GM12878 (cell line): ENCODE data around the gene WNK2. TPM values are rescaled to one million over a fixed set of nuclear protein-coding genes. Genes with fewer than 3 reads are reported as not detected.

Experiments used
- ATAC-seq: fragments of 200-7000 bp; cut with Tn5 transposase; 3 replicates; pipeline ENCODE4 v1.9.1; 2020; ENCODE audit warnings: mild to moderate bottlenecking, moderate library complexity
- BruUV-seq: library from RNA; stranded (reverse); fragments of 400-500 nt; replicated peaks from 2 replicates; lab custom pipeline; 2021; lab: Mats Ljungman, UMichigan
- CTCF ChIA-PET: fragments of 300-600 bp; sonication (Branson Sonifier 250); formaldehyde crosslinking; extraction: SDS; loops from one replicate; lab custom pipeline; 2021; ENCODE audit warnings: inconsistent platforms; lab: Yijun Ruan, JAX
- POLR2A ChIA-PET: fragments of 350-600 bp; formaldehyde crosslinking; extraction: SDS; loops from one replicate; lab custom pipeline; 2021; ENCODE audit warnings: inconsistent platforms; lab: Charles Lee
- RAD21 ChIA-PET: fragments of 300-600 bp; sonication (Branson Sonifier 250); formaldehyde crosslinking; loops from one replicate; lab custom pipeline; 2023; ENCODE audit warnings: antibody characterized with exemption; ENCODE audit not compliant: unreplicated experiment; lab: Charles Lee
- SMC1A ChIA-PET: fragments of 300-600 bp; sonication (Branson Sonifier 250); formaldehyde crosslinking; loops from one replicate; lab custom pipeline; 2023; ENCODE audit not compliant: unreplicated experiment, uncharacterized antibody; lab: Charles Lee
- DNase-seq: peaks from one replicate; pipeline ENCODE4 v3.0.0-alpha.2; 2011; ENCODE audit warnings: low read depth, low spot score
- FAIRE-seq: peaks from 3 replicates; lab custom pipeline; 2011; peaks lifted over from hg19 to GRCh38; lab: Jason Lieb, UNC
- H2AFZ ChIP-seq: 2 replicates; pipeline ENCODE4 v1.6.0; 2011; ENCODE audit warnings: low read depth, low read length, control low read depth; ENCODE audit not compliant: control insufficient read depth
- H3K27ac ChIP-seq: 2 replicates; pipeline ENCODE4 v1.5.1; 2011; ENCODE audit warnings: control low read depth; ENCODE audit not compliant: control insufficient read depth, insufficient read depth
- H3K27me3 ChIP-seq, 2 experiments: replicated peaks in 1 of 2; 2 replicates each; pipeline versions ENCODE4 v1.6.0 to v1.6.1; 2011; ENCODE audit warnings: low read length in 1 of 2; ENCODE audit not compliant: control insufficient read depth in 2 of 2, insufficient read depth in 2 of 2
- H3K36me3 ChIP-seq, 2 experiments: 2 replicates each; pipeline ENCODE4 v1.5.1; 2011; ENCODE audit warnings: low read length in 1 of 2; ENCODE audit not compliant: control insufficient read depth in 2 of 2, insufficient read depth in 2 of 2
- H3K4me1 ChIP-seq: 2 replicates; pipeline ENCODE4 v1.6.1; 2011; ENCODE audit warnings: mild to moderate bottlenecking, low read length, moderate library complexity, mixed read lengths; ENCODE audit not compliant: control insufficient read depth, insufficient read depth
- H3K4me2 ChIP-seq: 2 replicates; pipeline ENCODE4 v1.6.0; 2011; ENCODE audit warnings: control low read depth; ENCODE audit not compliant: control insufficient read depth, insufficient read depth
- H3K4me3 ChIP-seq: fragments of 200-600 bp; sonication (generic); 2 replicates; pipeline ENCODE4 v1.5.1; 2016
- H3K79me2 ChIP-seq: 2 replicates; pipeline ENCODE4 v1.6.0; 2011; ENCODE audit warnings: low read length; ENCODE audit not compliant: control insufficient read depth, insufficient read depth
- H3K9ac ChIP-seq: 2 replicates; pipeline ENCODE4 v1.8.0; 2011; ENCODE audit warnings: low read length, control low read depth, mixed read lengths; ENCODE audit not compliant: control insufficient read depth, insufficient read depth
- H3K9me3 ChIP-seq: replicated peaks from 3 replicates; pipeline ENCODE4 v1.5.1; 2011; ENCODE audit warnings: mild to moderate bottlenecking, low read length; ENCODE audit not compliant: control insufficient read depth, insufficient read depth
- H4K20me1 ChIP-seq: 2 replicates; pipeline ENCODE4 v1.6.0; 2011; ENCODE audit not compliant: control insufficient read depth, insufficient read depth
- BACH1 ChIP-seq: fragments of 450-650 bp; IDR thresholded peaks from 2 replicates; pipeline ENCODE4 v1.6.1; 2017; ENCODE audit warnings: mild to moderate bottlenecking, borderline replicate concordance
- MEF2A ChIP-seq: IDR thresholded peaks from 2 replicates; pipeline ENCODE4 v1.6.1; 2011; ENCODE audit warnings: low read depth, mild to moderate bottlenecking, low read length, moderate library complexity; ENCODE audit not compliant: insufficient read depth
- MYB ChIP-seq: fragments of 150-350 bp; IDR thresholded peaks from 2 replicates; pipeline ENCODE4 v1.6.1; 2014; ENCODE audit warnings: mild to moderate bottlenecking, low read depth, low read length, borderline replicate concordance
- NR2F1 ChIP-seq: fragments of 450-650 bp; conservative IDR thresholded peaks from 2 replicates; pipeline ENCODE4 v1.6.1; 2017; ENCODE audit warnings: mild to moderate bottlenecking
- POLR2AphosphoS2 ChIP-seq: IDR thresholded peaks from 2 replicates; pipeline ENCODE4 v1.6.1; 2011; ENCODE audit warnings: low read depth, mild to moderate bottlenecking, low read length, improper control_type of control experiment, moderate library complexity
- SIN3A ChIP-seq: IDR thresholded peaks from 2 replicates; pipeline ENCODE4 v1.6.1; 2012; ENCODE audit warnings: low read depth, low read length, improper control_type of control experiment
- SIX5 ChIP-seq: IDR thresholded peaks from 2 replicates; pipeline ENCODE4 v1.6.1; 2011; ENCODE audit warnings: mild to moderate bottlenecking, low read depth, low read length, moderate library complexity; ENCODE audit not compliant: severe bottlenecking
- SUZ12 ChIP-seq: fragments of 200-600 bp; sonication (generic); IDR thresholded peaks from one replicate; pipeline ENCODE4 v1.6.1; 2018; ENCODE audit warnings: antibody characterized with exemption, mild to moderate bottlenecking; ENCODE audit not compliant: unreplicated experiment
- ZNF207 ChIP-seq: fragments of 450-650 bp; IDR thresholded peaks from 2 replicates; pipeline ENCODE4 v1.6.1; 2014; ENCODE audit warnings: antibody characterized with exemption, mild to moderate bottlenecking, borderline replicate concordance
- WGBS: methylation state at CpG from one replicate; pipeline ENCODE4 v1.1.6; 2016; ENCODE audit warnings: low lambda C conversion rate; ENCODE audit not compliant: insufficient replicate concordance, insufficient coverage; ENCODE audit errors: missing lambda C conversion rate; 5-methylcytosine and 5-hydroxymethylcytosine counted together
- in situ Hi-C: fragments of 300-500 bp; cut with MboI; formaldehyde crosslinking; loops from 9 replicates; pipeline ENCODE4 v1.14.3; 2018; ENCODE audit warnings: mixed read lengths
- intact Hi-C: fragments of 100-400 bp; cut with micrococcal nuclease; formaldehyde crosslinking; loops from one replicate; pipeline ENCODE4 v1.14.2; 2022; ENCODE audit not compliant: unreplicated experiment
- polyA plus RNA-seq, 11 experiments: library from polyadenylated mRNA; depleted of rRNA in 4 of 11; unstranded in 6 of 11; stranded (reverse) in 5 of 11; fragments of >200 nt; fragmentation: Nextera tagmentation in 4 of 11; fragmentation: Illumina TruSeq in 1 of 11; extraction: Ambion mirVana in 4 of 11; extraction: Trizol in 1 of 11; gene quantifications; 1 replicate in 1 of 11; 2 replicates in 10 of 11; pipeline versions ENCODE4 v1.2.1 to v1.2.3, GENCODE V29; 2011 to 2016; ENCODE audit warnings: inconsistent platforms in 2 of 11, missing spikeins in 2 of 11, low read depth in 1 of 11
- total RNA-seq, 4 experiments: library from RNA; depleted of rRNA in 3 of 4; stranded (reverse); fragments of >200 nt in 3 of 4; fragmentation: Illumina TruSeq in 1 of 4; extraction: Trizol in 1 of 4; gene quantifications; 2 replicates each; pipeline versions ENCODE4 v1.2.1 to v1.2.3, GENCODE V29; 2013 to 2021
- TF ChIP-seq, protein P1 (sequence below): fragments of 450-650 bp; IDR thresholded peaks from 2 replicates; pipeline ENCODE4 v1.6.1; 2017; ENCODE audit warnings: mild to moderate bottlenecking, low read depth, inconsistent platforms; ENCODE audit not compliant: poor library complexity, severe bottlenecking
- TF ChIP-seq, protein P2 (sequence below): fragments of 450-650 bp; IDR thresholded peaks from 2 replicates; pipeline ENCODE4 v1.6.1; 2017; ENCODE audit warnings: mild to moderate bottlenecking
- TF ChIP-seq, protein P3 (sequence below): fragments of 450-650 bp; IDR thresholded peaks from 2 replicates; pipeline ENCODE4 v1.6.1; 2018; ENCODE audit warnings: borderline replicate concordance, mild to moderate bottlenecking; ENCODE audit not compliant: partially characterized antibody

The WNK2 gene
- total and polyA plus RNA-seq, 10 of the 15 experiments (the other 5 are each of a cell fraction or from before 2014, with no cell fraction given), result 0.15 TPM; not detected in 9

DNA sequence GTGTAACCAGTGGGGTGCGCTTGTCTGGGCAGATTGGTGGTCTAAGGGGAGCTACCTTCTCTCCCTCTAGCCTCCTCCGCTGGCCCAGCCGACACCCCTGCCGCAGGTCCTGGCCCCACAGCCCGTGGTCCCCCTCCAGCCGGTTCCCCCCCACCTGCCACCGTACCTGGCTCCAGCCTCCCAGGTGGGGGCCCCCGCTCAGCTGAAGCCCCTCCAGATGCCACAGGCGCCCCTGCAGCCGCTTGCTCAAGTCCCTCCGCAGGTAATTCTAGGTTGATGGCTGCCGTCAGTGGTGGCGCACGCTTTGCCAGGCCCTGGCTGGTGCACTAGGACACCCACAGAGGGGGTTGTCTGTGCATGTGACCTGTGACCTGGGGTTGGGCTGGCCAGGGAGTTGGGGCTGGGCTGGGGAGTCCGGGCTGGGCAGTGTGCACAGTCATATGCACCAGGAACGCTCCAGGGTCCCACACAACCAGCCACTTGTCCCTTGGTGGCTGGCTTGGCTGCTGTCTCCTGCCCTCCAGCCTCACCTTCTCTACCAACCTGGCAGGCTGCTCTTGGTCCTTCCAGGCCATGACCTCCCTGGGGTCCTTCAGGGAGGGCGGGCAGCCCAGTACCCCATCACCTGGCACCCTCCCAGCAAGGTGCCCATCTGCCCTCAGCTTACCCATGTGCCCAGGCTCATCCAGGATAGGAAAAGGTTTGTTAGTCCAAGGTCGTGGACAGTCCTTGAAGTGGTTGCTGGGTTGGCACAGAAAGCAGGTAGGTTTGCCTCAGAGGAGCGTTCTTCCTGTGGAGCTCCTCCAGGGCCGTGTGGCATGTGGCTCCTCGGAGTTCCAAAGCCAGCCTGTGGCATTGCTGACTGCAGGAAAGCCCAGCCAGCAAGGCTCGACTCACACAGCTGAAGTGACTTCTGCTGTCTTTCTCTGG lies 73.2 kb downstream of the WNK2 start (continued):
- TF ChIP-seq, protein P1, sequence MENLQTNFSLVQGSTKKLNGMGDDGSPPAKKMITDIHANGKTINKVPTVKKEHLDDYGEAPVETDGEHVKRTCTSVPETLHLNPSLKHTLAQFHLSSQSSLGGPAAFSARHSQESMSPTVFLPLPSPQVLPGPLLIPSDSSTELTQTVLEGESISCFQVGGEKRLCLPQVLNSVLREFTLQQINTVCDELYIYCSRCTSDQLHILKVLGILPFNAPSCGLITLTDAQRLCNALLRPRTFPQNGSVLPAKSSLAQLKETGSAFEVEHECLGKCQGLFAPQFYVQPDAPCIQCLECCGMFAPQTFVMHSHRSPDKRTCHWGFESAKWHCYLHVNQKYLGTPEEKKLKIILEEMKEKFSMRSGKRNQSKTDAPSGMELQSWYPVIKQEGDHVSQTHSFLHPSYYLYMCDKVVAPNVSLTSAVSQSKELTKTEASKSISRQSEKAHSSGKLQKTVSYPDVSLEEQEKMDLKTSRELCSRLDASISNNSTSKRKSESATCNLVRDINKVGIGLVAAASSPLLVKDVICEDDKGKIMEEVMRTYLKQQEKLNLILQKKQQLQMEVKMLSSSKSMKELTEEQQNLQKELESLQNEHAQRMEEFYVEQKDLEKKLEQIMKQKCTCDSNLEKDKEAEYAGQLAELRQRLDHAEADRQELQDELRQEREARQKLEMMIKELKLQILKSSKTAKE, result no peak

DNA sequence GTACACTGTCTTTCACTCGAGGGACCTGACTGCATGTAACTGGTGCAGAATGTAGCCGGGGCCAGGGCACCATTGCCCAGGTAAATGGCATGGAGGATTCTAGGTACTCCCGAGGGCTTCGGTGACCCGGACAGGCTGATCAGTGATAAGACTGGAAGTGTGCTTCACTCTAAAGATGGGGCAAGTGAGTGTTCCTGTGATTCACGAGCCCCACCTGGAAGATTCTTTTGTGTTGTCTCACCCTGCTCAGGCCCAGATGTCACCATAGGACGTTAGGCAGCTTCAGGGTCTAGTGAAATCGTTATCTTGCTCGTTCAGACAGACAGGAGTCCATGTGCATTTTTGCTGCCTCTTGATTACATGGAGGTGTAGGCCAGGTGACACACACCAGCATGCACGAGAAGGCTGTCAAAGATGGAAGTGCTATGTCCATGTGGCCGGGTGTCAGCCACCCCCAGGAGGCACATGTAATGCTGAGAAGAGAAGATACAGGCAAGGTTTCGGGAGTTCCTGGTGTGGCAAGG lies 73.9 kb downstream of the WNK2 start:
- no peaks in the 10 kb centered on the region for H3K27me3 ChIP-seq
- no peak for DNase-seq
- H3K27ac ChIP-seq, result no peak overlapping the region
- H2AFZ ChIP-seq, result no peak overlapping the region
- BruUV-seq, result no TSS peak
- no peak for ATAC-seq
- H3K4me3 ChIP-seq, result no peak overlapping the region
- 38% methylated on average over 12 of the region's 12 CpGs for WGBS
- no peaks in the 10 kb centered on the region for H3K9me3 ChIP-seq
- intact Hi-C loops, result no loop called here
- no peaks in the 10 kb centered on the region for H3K36me3 ChIP-seq
- H3K9ac ChIP-seq, result no peak overlapping the region
- FAIRE-seq, result no peak
- POLR2A ChIA-PET, result no interaction called here
- TF ChIP-seq MEF2A, result no peak
- TF ChIP-seq, protein P2, sequence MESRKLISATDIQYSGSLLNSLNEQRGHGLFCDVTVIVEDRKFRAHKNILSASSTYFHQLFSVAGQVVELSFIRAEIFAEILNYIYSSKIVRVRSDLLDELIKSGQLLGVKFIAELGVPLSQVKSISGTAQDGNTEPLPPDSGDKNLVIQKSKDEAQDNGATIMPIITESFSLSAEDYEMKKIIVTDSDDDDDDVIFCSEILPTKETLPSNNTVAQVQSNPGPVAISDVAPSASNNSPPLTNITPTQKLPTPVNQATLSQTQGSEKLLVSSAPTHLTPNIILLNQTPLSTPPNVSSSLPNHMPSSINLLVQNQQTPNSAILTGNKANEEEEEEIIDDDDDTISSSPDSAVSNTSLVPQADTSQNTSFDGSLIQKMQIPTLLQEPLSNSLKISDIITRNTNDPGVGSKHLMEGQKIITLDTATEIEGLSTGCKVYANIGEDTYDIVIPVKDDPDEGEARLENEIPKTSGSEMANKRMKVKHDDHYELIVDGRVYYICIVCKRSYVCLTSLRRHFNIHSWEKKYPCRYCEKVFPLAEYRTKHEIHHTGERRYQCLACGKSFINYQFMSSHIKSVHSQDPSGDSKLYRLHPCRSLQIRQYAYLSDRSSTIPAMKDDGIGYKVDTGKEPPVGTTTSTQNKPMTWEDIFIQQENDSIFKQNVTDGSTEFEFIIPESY, result no peak
- no peak for TF ChIP-seq BACH1
- TF ChIP-seq SIN3A, result no peak
- TF ChIP-seq, protein P3, sequence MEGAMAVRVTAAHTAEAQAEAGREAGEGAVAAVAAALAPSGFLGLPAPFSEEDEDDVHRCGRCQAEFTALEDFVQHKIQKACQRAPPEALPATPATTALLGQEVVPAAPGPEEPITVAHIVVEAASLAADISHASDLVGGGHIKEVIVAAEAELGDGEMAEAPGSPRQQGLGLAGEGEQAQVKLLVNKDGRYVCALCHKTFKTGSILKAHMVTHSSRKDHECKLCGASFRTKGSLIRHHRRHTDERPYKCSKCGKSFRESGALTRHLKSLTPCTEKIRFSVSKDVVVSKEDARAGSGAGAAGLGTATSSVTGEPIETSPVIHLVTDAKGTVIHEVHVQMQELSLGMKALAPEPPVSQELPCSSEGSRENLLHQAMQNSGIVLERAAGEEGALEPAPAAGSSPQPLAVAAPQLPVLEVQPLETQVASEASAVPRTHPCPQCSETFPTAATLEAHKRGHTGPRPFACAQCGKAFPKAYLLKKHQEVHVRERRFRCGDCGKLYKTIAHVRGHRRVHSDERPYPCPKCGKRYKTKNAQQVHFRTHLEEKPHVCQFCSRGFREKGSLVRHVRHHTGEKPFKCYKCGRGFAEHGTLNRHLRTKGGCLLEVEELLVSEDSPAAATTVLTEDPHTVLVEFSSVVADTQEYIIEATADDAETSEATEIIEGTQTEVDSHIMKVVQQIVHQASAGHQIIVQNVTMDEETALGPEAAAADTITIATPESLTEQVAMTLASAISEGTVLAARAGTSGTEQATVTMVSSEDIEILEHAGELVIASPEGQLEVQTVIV, result no peak
- TF ChIP-seq NR2F1, result no peak
- TF ChIP-seq SIX5, result no peak
- no peak for TF ChIP-seq MYB
- TF ChIP-seq POLR2AphosphoS2, result no peak
- no peak for TF ChIP-seq SUZ12
- no peak for TF ChIP-seq ZNF207
- TF ChIP-seq, all 136 proteins: peak for 0
- ChIA-PET SMC1A (no interaction called here), RAD21 (no interaction called here), CTCF (no interaction called here)
- Histone ChIP-seq H3K4me2 (no peak overlapping the region), H3K79me2 (no peaks in the 10 kb centered on the region), H3K4me1 (no peaks in the 10 kb centered on the region), H4K20me1 (no peaks in the 10 kb centered on the region)
- in situ Hi-C loops, result no loop called here
